PC-9 (cell line): Measurements from ENCODE around the gene NAE1. TPM values are rescaled to one million over a fixed set of nuclear protein-coding genes. Genes with fewer than 3 reads are reported as not detected.

Experiments used
- BruUV-seq: library from RNA; stranded (reverse); fragments of 400-500 nt; replicated peaks from 2 replicates; lab custom pipeline; 2021; lab: Mats Ljungman, UMichigan
- CTCF ChIA-PET: fragments of 300-600 bp; sonication (Branson Sonifier 250); formaldehyde crosslinking; loops from one replicate; lab custom pipeline; 2022; ENCODE audit warnings: antibody characterized with exemption; lab: Charles Lee
- POLR2A ChIA-PET: fragments of 300-600 bp; sonication (Branson Sonifier 250); formaldehyde crosslinking; loops from one replicate; lab custom pipeline; 2022; ENCODE audit warnings: antibody characterized with exemption; ENCODE audit not compliant: unreplicated experiment; lab: Charles Lee
- DNase-seq, 2 experiments: peaks; one replicate each; pipeline versions ENCODE4 v3.0.0 to v3.0.0-alpha.2; 2015 to 2022; ENCODE audit warnings: mixed read lengths in 1 of 2
- H2AFZ ChIP-seq: fragments of 200-600 bp; sonication (generic); 2 replicates; pipeline ENCODE4 v1.8.1; 2017; ENCODE audit warnings: antibody characterized with exemption
- H3F3A ChIP-seq: fragments of 200-600 bp; sonication (generic); 2 replicates; pipeline ENCODE4 v1.8.1; 2017; ENCODE audit warnings: antibody characterized with exemption, mild to moderate bottlenecking, low read depth; ENCODE audit not compliant: insufficient read depth
- H3K27ac ChIP-seq: fragments of 200-600 bp; sonication (generic); 2 replicates; pipeline ENCODE4 v1.6.1; 2016; ENCODE audit warnings: mixed run types
- H3K27me3 ChIP-seq: fragments of 200-600 bp; sonication (generic); 2 replicates; pipeline ENCODE4 v1.6.1; 2016; ENCODE audit warnings: low read depth, mixed run types; ENCODE audit not compliant: insufficient read depth
- H3K36me3 ChIP-seq: fragments of 200-600 bp; sonication (generic); 2 replicates; pipeline ENCODE4 v1.6.1; 2016; ENCODE audit warnings: low read depth, mixed run types
- H3K4me1 ChIP-seq: fragments of 200-600 bp; sonication (generic); replicated peaks from 2 replicates; pipeline ENCODE4 v1.6.1; 2016; ENCODE audit warnings: mixed run types; ENCODE audit not compliant: insufficient read depth
- H3K4me2 ChIP-seq: fragments of 200-600 bp; sonication (generic); 2 replicates; pipeline ENCODE4 v1.6.1; 2017; ENCODE audit warnings: mixed run types
- H3K4me3 ChIP-seq: fragments of 200-600 bp; sonication (generic); 2 replicates; pipeline ENCODE4 v1.6.1; 2016; ENCODE audit warnings: mixed run types
- H3K79me2 ChIP-seq: fragments of 200-600 bp; sonication (generic); 2 replicates; pipeline ENCODE4 v1.6.1; 2017; ENCODE audit warnings: low read depth, mixed run types
- H3K9me2 ChIP-seq: fragments of 200-600 bp; sonication (generic); 2 replicates; pipeline ENCODE4 v1.8.1; 2017; ENCODE audit warnings: mild to moderate bottlenecking; ENCODE audit not compliant: insufficient read depth
- H3K9me3 ChIP-seq: fragments of 200-600 bp; sonication (generic); 2 replicates; pipeline ENCODE4 v1.8.1; 2016; ENCODE audit warnings: low read depth; ENCODE audit not compliant: insufficient read depth
- H4K20me1 ChIP-seq: fragments of 200-600 bp; sonication (generic); 2 replicates; pipeline ENCODE4 v1.8.1; 2017; ENCODE audit not compliant: insufficient read depth
- EZH2 ChIP-seq: fragments of 200-600 bp; sonication (generic); IDR thresholded peaks from 2 replicates; pipeline ENCODE4 v1.8.0; 2017; ENCODE audit warnings: antibody characterized with exemption, low read depth
- intact Hi-C: fragments of 100-400 bp; cut with micrococcal nuclease; formaldehyde crosslinking; loops from one replicate; pipeline ENCODE4 v1.10.0; 2022; ENCODE audit not compliant: unreplicated experiment
- total RNA-seq: library from RNA; stranded (reverse); gene quantifications from 2 replicates; pipeline ENCODE4 v1.2.3, GENCODE V29; 2021
- TF ChIP-seq, protein P1 (sequence below): fragments of 200-600 bp; sonication (generic); conservative IDR thresholded peaks from 2 replicates; pipeline ENCODE4 v1.6.1; 2017; ENCODE audit warnings: mixed run types, antibody characterized with exemption, mild to moderate bottlenecking, moderate library complexity

The NAE1 gene
- total RNA-seq, 1 experiment from 2014 or later, result 72.7 TPM

DNA sequence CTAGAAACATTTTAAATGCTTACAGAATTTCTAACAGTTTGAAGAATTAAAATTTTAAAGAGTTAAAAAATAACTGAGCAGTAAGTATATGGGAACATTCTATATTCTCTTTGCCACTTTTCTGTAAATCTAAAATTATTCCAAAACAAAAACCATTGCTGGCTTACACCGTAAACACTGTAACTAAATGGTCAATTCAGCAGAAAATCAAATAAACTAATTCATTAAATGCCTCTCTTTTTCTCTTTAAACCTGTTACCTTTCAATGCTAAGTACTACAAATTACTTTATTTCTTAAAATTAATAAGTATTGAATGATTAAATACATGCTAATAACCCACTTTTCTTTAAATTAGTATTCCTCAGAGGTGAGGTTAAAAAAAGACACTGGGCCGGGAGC is 43.3 kb downstream of the NAE1 start:
- H3F3A ChIP-seq, result no peaks in the 10 kb centered on the region
- CTCF ChIA-PET, result no interaction called here

DNA sequence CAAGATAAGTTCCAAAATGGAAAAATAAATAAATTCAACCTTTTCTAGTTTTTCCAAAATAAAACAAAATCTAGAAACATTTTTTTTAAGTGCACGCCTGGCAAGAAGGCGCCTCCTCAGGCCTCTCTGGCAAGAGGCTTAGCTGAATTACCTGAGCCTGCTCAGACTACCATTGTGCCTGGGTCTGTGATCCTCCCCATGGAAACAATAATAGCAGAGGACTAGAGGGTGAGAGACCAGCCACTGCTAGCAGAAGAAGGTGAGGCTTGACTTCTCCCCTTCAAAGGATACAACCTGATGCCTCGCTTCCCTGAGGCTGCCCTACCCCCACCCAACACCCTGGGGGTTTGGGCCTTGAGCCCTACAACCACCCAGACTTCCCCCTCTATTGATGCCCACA is 44.2 kb downstream of the NAE1 start:
- POLR2A ChIA-PET, result no interaction called here
- no peak overlapping the region for H2AFZ ChIP-seq
- no peak for DNase-seq

More for the DNA sequence above, 43.3 kb downstream of the NAE1 start:
- no peaks in the 10 kb centered on the region for H3K4me1 ChIP-seq
- H3K4me3 ChIP-seq, result no peak overlapping the region
- no peak overlapping the region for H3K27ac ChIP-seq
- no peak for DNase-seq
- H3K9me3 ChIP-seq, result no peaks in the 10 kb centered on the region
- H3K9me2 ChIP-seq, result no peaks in the 10 kb centered on the region
- TF ChIP-seq, protein P1, sequence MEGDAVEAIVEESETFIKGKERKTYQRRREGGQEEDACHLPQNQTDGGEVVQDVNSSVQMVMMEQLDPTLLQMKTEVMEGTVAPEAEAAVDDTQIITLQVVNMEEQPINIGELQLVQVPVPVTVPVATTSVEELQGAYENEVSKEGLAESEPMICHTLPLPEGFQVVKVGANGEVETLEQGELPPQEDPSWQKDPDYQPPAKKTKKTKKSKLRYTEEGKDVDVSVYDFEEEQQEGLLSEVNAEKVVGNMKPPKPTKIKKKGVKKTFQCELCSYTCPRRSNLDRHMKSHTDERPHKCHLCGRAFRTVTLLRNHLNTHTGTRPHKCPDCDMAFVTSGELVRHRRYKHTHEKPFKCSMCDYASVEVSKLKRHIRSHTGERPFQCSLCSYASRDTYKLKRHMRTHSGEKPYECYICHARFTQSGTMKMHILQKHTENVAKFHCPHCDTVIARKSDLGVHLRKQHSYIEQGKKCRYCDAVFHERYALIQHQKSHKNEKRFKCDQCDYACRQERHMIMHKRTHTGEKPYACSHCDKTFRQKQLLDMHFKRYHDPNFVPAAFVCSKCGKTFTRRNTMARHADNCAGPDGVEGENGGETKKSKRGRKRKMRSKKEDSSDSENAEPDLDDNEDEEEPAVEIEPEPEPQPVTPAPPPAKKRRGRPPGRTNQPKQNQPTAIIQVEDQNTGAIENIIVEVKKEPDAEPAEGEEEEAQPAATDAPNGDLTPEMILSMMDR, result no peak
- TF ChIP-seq EZH2, result no peak
- no peaks in the 10 kb centered on the region for H3K79me2 ChIP-seq
- no peaks in the 10 kb centered on the region for H4K20me1 ChIP-seq
- no peak overlapping the region for H3K4me2 ChIP-seq
- H3K27me3 ChIP-seq, result no peaks in the 10 kb centered on the region
- no TSS peak for BruUV-seq
- no peak overlapping the region for H2AFZ ChIP-seq
- no peaks in the 10 kb centered on the region for H3K36me3 ChIP-seq
- POLR2A ChIA-PET, result no interaction called here
- intact Hi-C loops, result no loop called here

DNA sequence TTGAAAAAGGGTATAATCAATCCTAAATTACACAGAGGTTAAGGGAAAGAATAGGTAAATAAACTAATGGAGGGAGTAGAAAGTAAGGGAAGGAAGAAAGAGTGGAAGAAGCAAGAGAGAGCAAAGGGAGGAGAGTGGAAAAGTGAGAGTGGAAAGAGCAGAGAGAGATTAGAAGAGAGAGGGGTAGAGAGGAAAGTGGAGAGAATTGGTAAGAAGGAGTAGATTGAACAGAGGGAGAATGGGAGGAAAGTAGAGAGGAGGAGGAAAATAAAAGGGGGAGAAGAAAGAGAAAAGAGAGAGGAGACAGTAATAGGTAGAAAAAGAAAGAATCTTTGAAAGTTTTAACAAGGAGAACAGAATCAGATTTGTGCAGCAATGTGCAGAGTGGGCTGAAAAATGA is 54.3 kb downstream of the NAE1 start:
- ChIA-PET CTCF (interaction anchor here (0.6 kb wide), 2 partner anchors 72 to 271 kb away, joined by 3 read pairs; no protein-coding TSS in a partner anchor), POLR2A (interaction anchor here (0.7 kb wide), 1 partner anchor 117 kb away, joined by 4 read pairs; no protein-coding TSS in a partner anchor)
- BruUV-seq, result no TSS peak
- no peak for DNase-seq
- Histone ChIP-seq H3K27me3 (no peaks in the 10 kb centered on the region), H2AFZ (no peak overlapping the region), H3F3A (no peaks in the 10 kb centered on the region), H4K20me1 (no peaks in the 10 kb centered on the region), H3K9me2 (no peaks in the 10 kb centered on the region), H3K36me3 (no peaks in the 10 kb centered on the region), H3K4me3 (no peak overlapping the region), H3K4me2 (no peak overlapping the region), H3K79me2 (no peaks in the 10 kb centered on the region), H3K4me1 (no peaks in the 10 kb centered on the region), H3K9me3 (no peaks in the 10 kb centered on the region), H3K27ac (no peak overlapping the region)
- no peak for TF ChIP-seq EZH2
- TF ChIP-seq, protein P1, result no peak
- intact Hi-C loops, result no loop called here

More for the DNA sequence above, 44.2 kb downstream of the NAE1 start:
- Histone ChIP-seq H3K27ac (no peak overlapping the region), H3K79me2 (no peaks in the 10 kb centered on the region), H3K4me3 (no peak overlapping the region), H4K20me1 (no peaks in the 10 kb centered on the region), H3K36me3 (no peaks in the 10 kb centered on the region), H3K9me2 (no peaks in the 10 kb centered on the region), H3K9me3 (no peaks in the 10 kb centered on the region), H3F3A (no peaks in the 10 kb centered on the region), H3K4me2 (no peak overlapping the region), H3K4me1 (no peaks in the 10 kb centered on the region), H3K27me3 (no peaks in the 10 kb centered on the region)
- CTCF ChIA-PET, result no interaction called here
- intact Hi-C loops, result no loop called here
- no TSS peak for BruUV-seq
- TF ChIP-seq, protein P1, result no peak
- no peak for TF ChIP-seq EZH2
